Smooth muscle cell (in vitro differentiated cells): ENCODE results near the gene SERHL2. TPM values are rescaled to one million over a fixed set of nuclear protein-coding genes. Genes with fewer than 3 reads are reported as not detected.
A peak's percentile ranks its signal among the peaks of the same experiment; 100 is the strongest.
"Not testable (repeated sequence)": the region's sequence is repeated elsewhere in the genome, so short reads cannot be mapped to it uniquely, and the experiment has no call there.

Experiments used
- DNase-seq: peaks from one replicate; lab custom pipeline; 2025; ENCODE audit not compliant: unreplicated experiment; lab: John Stamatoyannopoulos, UW
- H2AFZ ChIP-seq: fragments of 200-600 bp; sonication (generic); 2 replicates; pipeline ENCODE4 v1.6.0; 2016; ENCODE audit warnings: antibody characterized with exemption, low read depth, mild to moderate bottlenecking
- H3F3A ChIP-seq: fragments of 200-600 bp; sonication (generic); 2 replicates; pipeline ENCODE4 v1.6.0; 2017; ENCODE audit warnings: antibody characterized with exemption, low read depth
- H3K27ac ChIP-seq: fragments of 200-600 bp; sonication (generic); 2 replicates; pipeline ENCODE4 v1.5.1; 2016; ENCODE audit warnings: low read depth, mild to moderate bottlenecking
- H3K27me3 ChIP-seq: fragments of 200-600 bp; sonication (generic); 2 replicates; pipeline ENCODE4 v1.6.1; 2016; ENCODE audit warnings: low read depth, mild to moderate bottlenecking
- H3K36me3 ChIP-seq: fragments of 200-600 bp; sonication (generic); 2 replicates; pipeline ENCODE4 v1.5.1; 2016; ENCODE audit warnings: low read depth
- H3K4me1 ChIP-seq: fragments of 200-600 bp; sonication (generic); 2 replicates; pipeline ENCODE4 v1.5.1; 2016; ENCODE audit warnings: low read depth
- H3K4me2 ChIP-seq: fragments of 200-600 bp; sonication (generic); 2 replicates; pipeline ENCODE4 v1.6.0; 2016; ENCODE audit warnings: mild to moderate bottlenecking
- H3K4me3 ChIP-seq: fragments of 200-600 bp; sonication (generic); 2 replicates; pipeline ENCODE4 v1.5.1; 2016; ENCODE audit warnings: mild to moderate bottlenecking
- H3K79me2 ChIP-seq: fragments of 200-600 bp; sonication (generic); 2 replicates; pipeline ENCODE4 v1.6.0; 2016; ENCODE audit warnings: low read depth, mild to moderate bottlenecking
- H3K9ac ChIP-seq: fragments of 200-600 bp; sonication (generic); 2 replicates; pipeline ENCODE4 v1.6.0; 2016; ENCODE audit warnings: low read depth
- H3K9me3 ChIP-seq: fragments of 200-600 bp; sonication (generic); replicated peaks from 2 replicates; pipeline ENCODE4 v1.5.1; 2016; ENCODE audit warnings: low read depth
- H4K20me1 ChIP-seq: fragments of 200-600 bp; sonication (generic); 2 replicates; pipeline ENCODE4 v1.6.0; 2016; ENCODE audit warnings: low read depth
- CTCF ChIP-seq: fragments of 200-600 bp; sonication (generic); IDR thresholded peaks from 2 replicates; pipeline ENCODE4 v1.5.1; 2017; ENCODE audit warnings: borderline replicate concordance, mild to moderate bottlenecking, antibody characterized with exemption; ENCODE audit not compliant: insufficient read depth, poor library complexity, severe bottlenecking
- WGBS: methylation state at CpG from one replicate; pipeline ENCODE4 v1.1.7; 2016; ENCODE audit warnings: low lambda C conversion rate; 5-methylcytosine and 5-hydroxymethylcytosine counted together
- polyA plus RNA-seq: library from polyadenylated mRNA; unstranded; fragments of >200 nt; fragmentation: Nextera tagmentation; extraction: Ambion mirVana; gene quantifications from 2 replicates; pipeline ENCODE4 v1.2.1, GENCODE V29; 2016
- total RNA-seq: library from RNA; depleted of rRNA; stranded (reverse); fragments of >200 nt; gene quantifications from 2 replicates; pipeline ENCODE4 v1.2.3, GENCODE V29; 2014

The SERHL2 gene, protein sequence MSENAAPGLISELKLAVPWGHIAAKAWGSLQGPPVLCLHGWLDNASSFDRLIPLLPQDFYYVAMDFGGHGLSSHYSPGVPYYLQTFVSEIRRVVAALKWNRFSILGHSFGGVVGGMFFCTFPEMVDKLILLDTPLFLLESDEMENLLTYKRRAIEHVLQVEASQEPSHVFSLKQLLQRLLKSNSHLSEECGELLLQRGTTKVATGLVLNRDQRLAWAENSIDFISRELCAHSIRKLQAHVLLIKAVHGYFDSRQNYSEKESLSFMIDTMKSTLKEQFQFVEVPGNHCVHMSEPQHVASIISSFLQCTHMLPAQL
- total RNA-seq (1.3 and 5.3 TPM in 2 replicates), polyA plus RNA-seq (4.6 and 7.7 TPM in 2 replicates)

GRCh38 chr22:42553475-42554361 lies at the start of gene SERHL2:
SERHL2 (plus strand) TSS chr22:42553956; CDS start chr22:42554021, 65 bp downstream.
- peak; percentile 93 for DNase-seq
- no peaks in the 10 kb centered on the region for H3K27me3 ChIP-seq
- no peaks in the 10 kb centered on the region for H3K36me3 ChIP-seq
- H3K4me1 ChIP-seq, result no peaks in the 10 kb centered on the region
- H3F3A ChIP-seq, result no peaks in the 10 kb centered on the region
- 8% methylated on average over 75 of the region's 75 CpGs for WGBS
- no peak for TF ChIP-seq CTCF
- peak within 1 kb of the TSS; percentile 92 for H3K4me2 ChIP-seq
- peak within 1 kb of the TSS; percentile 23 for H2AFZ ChIP-seq
- H3K9ac ChIP-seq, result peak within 1 kb of the TSS; percentile 16
- no peaks in the 10 kb centered on the region for H3K79me2 ChIP-seq
- no peaks in the 10 kb centered on the region for H3K9me3 ChIP-seq
- no peaks in the 10 kb centered on the region for H4K20me1 ChIP-seq
- H3K27ac ChIP-seq, result no peak within 1 kb of the TSS
- peak within 1 kb of the TSS; percentile 60 for H3K4me3 ChIP-seq

DNA sequence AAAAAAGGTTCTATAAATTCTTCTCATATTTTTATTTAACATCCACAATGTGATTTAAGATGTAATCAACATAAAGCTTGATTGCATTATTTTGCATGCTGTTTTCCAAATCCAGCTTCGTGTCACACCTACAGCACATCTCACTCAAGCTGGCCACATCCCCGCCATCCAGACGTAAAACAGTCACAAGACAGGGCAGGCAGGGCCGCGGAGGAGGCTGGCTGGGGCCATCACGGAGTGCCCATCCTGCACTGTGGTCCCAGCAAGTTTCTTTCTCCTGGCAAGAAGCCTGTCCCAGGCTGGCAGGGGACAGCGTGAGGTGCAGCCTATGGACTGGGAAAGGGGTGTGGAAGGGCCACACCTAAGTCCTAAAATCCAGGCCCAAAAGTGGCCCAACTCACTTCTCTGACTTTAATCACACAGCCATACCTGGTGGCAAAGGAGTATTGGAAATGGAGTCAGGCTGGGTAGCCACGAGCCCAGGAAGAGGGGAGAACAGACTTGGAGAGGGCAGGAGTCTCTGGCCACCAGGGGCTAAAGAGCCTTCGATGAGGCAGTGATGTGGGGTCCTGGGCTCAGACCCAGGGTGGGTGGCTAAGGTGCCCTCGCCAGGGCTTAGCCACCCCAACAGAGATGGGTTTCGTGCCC lies 45.3 kb upstream of the SERHL2 start:
- H3K4me2 ChIP-seq, H3K9ac ChIP-seq, H3K27me3 ChIP-seq, H3K4me1 ChIP-seq, DNase-seq, H3K9me3 ChIP-seq, H3K36me3 ChIP-seq, H2AFZ ChIP-seq, H4K20me1 ChIP-seq, H3K27ac ChIP-seq, H3K79me2 ChIP-seq, H3K4me3 ChIP-seq: not testable (repeated sequence)
- H3F3A ChIP-seq, result peaks cover 11% of the 10 kb centered on the region
- 72% methylated on average over 11 of the region's 11 CpGs for WGBS

- H3K9ac ChIP-seq, H4K20me1 ChIP-seq, H3K9me3 ChIP-seq, H3K79me2 ChIP-seq, H3K27ac ChIP-seq, H3K4me2 ChIP-seq, H3K27me3 ChIP-seq, DNase-seq, H3K4me1 ChIP-seq, H3K4me3 ChIP-seq, H2AFZ ChIP-seq, H3K36me3 ChIP-seq: not testable (repeated sequence)
- H3F3A ChIP-seq, result peaks cover 11% of the 10 kb centered on the region
- 62% methylated on average over 10 of the region's 10 CpGs for WGBS
These were observed 44.8 kb upstream of the SERHL2 start for GRCh38 chr22:42508975-42509364.

DNA sequence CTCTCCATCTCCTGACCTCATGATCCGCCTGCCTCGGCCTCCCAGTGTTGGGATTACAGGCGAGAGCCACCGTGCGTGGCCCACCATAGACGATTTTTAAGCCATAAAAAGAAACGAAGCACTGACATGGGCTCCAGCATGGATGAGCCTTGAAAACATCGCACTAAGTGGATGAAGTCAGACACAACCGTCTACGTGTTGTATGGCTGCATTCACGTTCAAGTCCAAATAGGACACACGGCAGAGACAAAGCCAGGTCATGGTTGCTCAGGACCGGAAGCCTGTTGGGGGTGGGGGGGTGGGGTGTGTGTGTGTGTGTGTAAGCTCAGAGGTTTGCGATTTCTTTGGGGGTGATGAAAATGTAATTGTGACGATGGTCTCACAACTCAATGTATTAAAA lies 44.2 kb upstream of the SERHL2 start:
- Histone ChIP-seq H3K4me1 (no peaks in the 10 kb centered on the region), H3K9me3 (no peaks in the 10 kb centered on the region), H2AFZ (no peak overlapping the region), H4K20me1 (no peaks in the 10 kb centered on the region), H3F3A (peaks cover 11% of the 10 kb centered on the region), H3K4me3 (no peak overlapping the region), H3K79me2 (no peaks in the 10 kb centered on the region), H3K4me2 (no peak overlapping the region), H3K9ac (no peak overlapping the region), H3K27ac (no peak overlapping the region), H3K27me3 (no peaks in the 10 kb centered on the region), H3K36me3 (no peaks in the 10 kb centered on the region)
- DNase-seq, result no peak
- no peak for TF ChIP-seq CTCF
- WGBS, result 89% methylated on average over 15 of the region's 15 CpGs
